Activated CD4-positive, alpha-beta T cell treated with anti-CD3 and anti-CD28 coated beads, Interleukin-2, amount 10 ng/mL, durations not matched to agents 7 days and 5 days (primary cell): ENCODE results near the gene CPEB3. TPM values are rescaled to one million over a fixed set of nuclear protein-coding genes. Genes with fewer than 3 reads are reported as not detected.

Experiments used
- CTCF ChIA-PET: fragments of 350-600 bp; sonication (Branson Sonifier 250); formaldehyde crosslinking; loops from one replicate; lab custom pipeline; 2021; ENCODE audit warnings: antibody characterized with exemption; lab: Charles Lee
- POLR2A ChIA-PET: fragments of 350-600 bp; sonication (Branson Sonifier 250); formaldehyde crosslinking; loops from one replicate; lab custom pipeline; 2021; ENCODE audit warnings: antibody characterized with exemption; lab: Charles Lee
- DNase-seq: peaks from one replicate; pipeline ENCODE4 v3.0.0-alpha.2; 2020
- H3K27ac Mint-ChIP-seq: one replicate; pipeline ENCODE4 v1.8.0; 2021; ENCODE audit warnings: mild to moderate bottlenecking, moderate library complexity, mixed read lengths
- H3K27me3 Mint-ChIP-seq: one replicate; pipeline ENCODE4 v1.8.0; 2021; ENCODE audit warnings: mixed read lengths
- H3K36me3 Mint-ChIP-seq: one replicate; pipeline ENCODE4 v1.8.0; 2021; ENCODE audit warnings: low read depth, mixed read lengths
- H3K4me1 Mint-ChIP-seq: one replicate; pipeline ENCODE4 v1.8.0; 2021; ENCODE audit warnings: mixed read lengths
- H3K4me3 Mint-ChIP-seq: one replicate; pipeline ENCODE4 v1.8.0; 2021; ENCODE audit warnings: mild to moderate bottlenecking, moderate library complexity, mixed read lengths
- H3K9me3 Mint-ChIP-seq: one replicate; pipeline ENCODE4 v1.8.0; 2021; ENCODE audit warnings: mixed read lengths
- total RNA-seq, 2 experiments: library from RNA; stranded (reverse); gene quantifications; one replicate each; pipeline ENCODE4 v1.2.3, GENCODE V29; 2021

The CPEB3 gene
- total RNA-seq, 2 experiments from 2014 or later = 2.2 to 2.6 TPM

GRCh38 chr10:92298487-92298886, 7.6 kb upstream of the CPEB3 start:
- no peak overlapping the region for H3K4me3 Mint-ChIP-seq
- DNase-seq = no peak
- H3K27ac Mint-ChIP-seq = no peak overlapping the region
- H3K27me3 Mint-ChIP-seq = no peaks in the 10 kb centered on the region
- no peaks in the 10 kb centered on the region for H3K9me3 Mint-ChIP-seq
- ChIA-PET CTCF (interaction anchor here (0.6 to 1.9 kb wide), 5 partner anchors 9 to 85 kb away, joined by 3 to 5 read pairs (median 4); no protein-coding TSS in a partner anchor), POLR2A (interaction anchor here (0.6 kb wide), 1 partner anchor 12 kb away, joined by 3 read pairs; no protein-coding TSS in a partner anchor)
- peaks cover 11% of the 10 kb centered on the region for H3K36me3 Mint-ChIP-seq
- H3K4me1 Mint-ChIP-seq = peaks cover 22% of the 10 kb centered on the region

GRCh38 chr10:92291921-92292845, 1.3 kb upstream of the CPEB3 start:
- H3K36me3 Mint-ChIP-seq = peaks cover 10% of the 10 kb centered on the region
- ChIA-PET CTCF (interaction anchor here (0.8 to 2.3 kb wide), 6 partner anchors 11 to 204 kb away, joined by 3 to 7 read pairs (median 4); no protein-coding TSS in a partner anchor), POLR2A (no interaction called here)
- peak; percentile 61 for DNase-seq
- peaks cover 30% of the 10 kb centered on the region for H3K4me1 Mint-ChIP-seq
- H3K27me3 Mint-ChIP-seq = no peaks in the 10 kb centered on the region
- no peaks in the 10 kb centered on the region for H3K9me3 Mint-ChIP-seq
- H3K27ac Mint-ChIP-seq = peak overlapping the region; percentile 86
- H3K4me3 Mint-ChIP-seq = peak overlapping the region; percentile 86

- Mint-ChIP-seq H3K4me3 (peak overlapping the region; percentile 86), H3K4me1 (peaks cover 30% of the 10 kb centered on the region), H3K36me3 (peaks cover 9% of the 10 kb centered on the region), H3K27ac (peak overlapping the region; percentile 86), H3K27me3 (no peaks in the 10 kb centered on the region), H3K9me3 (no peaks in the 10 kb centered on the region)
- POLR2A ChIA-PET = no interaction called here
- DNase-seq = no peak
- CTCF ChIA-PET = interaction anchor here (0.6 to 2.3 kb wide), 14 partner anchors 13 to 204 kb away, joined by 3 to 7 read pairs (median 4); no protein-coding TSS in a partner anchor
Measured at GRCh38 chr10:92291616-92291865, 663 bp upstream of the CPEB3 start.

- ChIA-PET POLR2A (interaction anchor here (0.6 kb wide), 3 partner anchors 181 to 1112 kb away, joined by 3 to 5 read pairs (median 4); no protein-coding TSS in a partner anchor), CTCF (interaction anchor here (1.0 to 2.1 kb wide), 11 partner anchors 8 to 71 kb away, joined by 3 to 5 read pairs (median 4); no protein-coding TSS in a partner anchor)
- no peaks in the 10 kb centered on the region for H3K27me3 Mint-ChIP-seq
- peak; percentile 29 for DNase-seq
- H3K4me1 Mint-ChIP-seq = peaks cover 35% of the 10 kb centered on the region
- no peaks in the 10 kb centered on the region for H3K9me3 Mint-ChIP-seq
- peaks cover 9% of the 10 kb centered on the region for H3K36me3 Mint-ChIP-seq
- peak overlapping the region; percentile 86 for H3K4me3 Mint-ChIP-seq
- peak overlapping the region; percentile 86 for H3K27ac Mint-ChIP-seq
Measured at GRCh38 chr10:92290076-92290836, 622 bp downstream of the CPEB3 start.

- Mint-ChIP-seq H3K36me3 (no peaks in the 10 kb centered on the region), H3K9me3 (no peaks in the 10 kb centered on the region), H3K27ac (peak overlapping the region; percentile 74), H3K27me3 (no peaks in the 10 kb centered on the region), H3K4me3 (peak overlapping the region; percentile 4), H3K4me1 (peaks cover 24% of the 10 kb centered on the region)
- no peak for DNase-seq
- POLR2A ChIA-PET = no interaction called here
- CTCF ChIA-PET = interaction anchor here (0.6 to 0.9 kb wide), 2 partner anchors 24 to 61 kb away, joined by 3 to 4 read pairs; no protein-coding TSS in a partner anchor
Measured at GRCh38 chr10:92284112-92284704, 6.7 kb downstream of the CPEB3 start.

GRCh38 chr10:92278996-92279696, 11.7 kb downstream of the CPEB3 start:
- DNase-seq = no peak
- Mint-ChIP-seq H3K4me3 (no peak overlapping the region), H3K9me3 (no peaks in the 10 kb centered on the region), H3K27me3 (no peaks in the 10 kb centered on the region), H3K27ac (no peak overlapping the region), H3K36me3 (no peaks in the 10 kb centered on the region), H3K4me1 (peaks cover 5% of the 10 kb centered on the region)
- POLR2A ChIA-PET = no interaction called here
- CTCF ChIA-PET = no interaction called here

GRCh38 chr10:92274071-92274470, 16.8 kb downstream of the CPEB3 start:
- Mint-ChIP-seq H3K36me3 (peaks cover 2% of the 10 kb centered on the region), H3K4me1 (no peaks in the 10 kb centered on the region), H3K9me3 (no peaks in the 10 kb centered on the region), H3K4me3 (no peak overlapping the region), H3K27me3 (no peaks in the 10 kb centered on the region), H3K27ac (no peak overlapping the region)
- DNase-seq = no peak
- ChIA-PET POLR2A (no interaction called here), CTCF (interaction anchor here (1.3 to 1.5 kb wide), 2 partner anchors 12 to 16 kb away, joined by 3 to 5 read pairs; no protein-coding TSS in a partner anchor)

- Mint-ChIP-seq H3K4me1 (peaks cover 11% of the 10 kb centered on the region), H3K9me3 (no peaks in the 10 kb centered on the region), H3K4me3 (no peak overlapping the region), H3K27me3 (no peaks in the 10 kb centered on the region), H3K27ac (no peak overlapping the region), H3K36me3 (peaks cover 2% of the 10 kb centered on the region)
- DNase-seq = no peak
- ChIA-PET CTCF (interaction anchor here (1.0 kb wide), 1 partner anchor 8 kb away, joined by 3 read pairs; no protein-coding TSS in a partner anchor), POLR2A (no interaction called here)
Measured at GRCh38 chr10:92268748-92269147, 22.1 kb downstream of the CPEB3 start.

- DNase-seq = no peak
- Mint-ChIP-seq H3K4me1 (peaks cover 11% of the 10 kb centered on the region), H3K4me3 (no peak overlapping the region), H3K9me3 (no peaks in the 10 kb centered on the region), H3K36me3 (peaks cover 2% of the 10 kb centered on the region), H3K27me3 (no peaks in the 10 kb centered on the region), H3K27ac (no peak overlapping the region)
- ChIA-PET POLR2A (no interaction called here), CTCF (interaction anchor here (0.5 to 0.9 kb wide), 4 partner anchors 24 to 654 kb away, joined by 3 read pairs; partner anchors contain the start of genes CPEB3 and MARCHF5)
Measured at GRCh38 chr10:92267343-92267742, 23.5 kb downstream of the CPEB3 start.

- ChIA-PET POLR2A (no interaction called here), CTCF (interaction anchor here (0.6 kb wide), 2 partner anchors 35 to 165 kb away, joined by 3 to 4 read pairs; no protein-coding TSS in a partner anchor)
- Mint-ChIP-seq H3K4me1 (peaks cover 11% of the 10 kb centered on the region), H3K36me3 (peaks cover 2% of the 10 kb centered on the region), H3K4me3 (no peak overlapping the region), H3K27ac (no peak overlapping the region), H3K9me3 (no peaks in the 10 kb centered on the region), H3K27me3 (no peaks in the 10 kb centered on the region)
- DNase-seq = no peak
Measured at GRCh38 chr10:92265687-92266258, 25.1 kb downstream of the CPEB3 start.

- Mint-ChIP-seq H3K36me3 (no peaks in the 10 kb centered on the region), H3K4me3 (no peak overlapping the region), H3K27me3 (no peaks in the 10 kb centered on the region), H3K4me1 (peaks cover 11% of the 10 kb centered on the region), H3K9me3 (no peaks in the 10 kb centered on the region), H3K27ac (no peak overlapping the region)
- DNase-seq = no peak
- CTCF ChIA-PET = interaction anchor here (0.6 kb wide), 1 partner anchor 351 kb away, joined by 4 read pairs; no protein-coding TSS in a partner anchor
- POLR2A ChIA-PET = no interaction called here
Measured at GRCh38 chr10:92264249-92264648, 26.6 kb downstream of the CPEB3 start.
